Measurements from ENCODE around the gene IFRD2. TPM values are rescaled to one million over a fixed set of nuclear protein-coding genes. Genes with fewer than 3 reads are reported as not detected.

IFRD2 gene
- total and polyA plus RNA-seq, 2 of the 8 experiments (the other 6 are each of a cell fraction or from before 2014, with no cell fraction given) = 76.7 to 88.8 TPM

DNA sequence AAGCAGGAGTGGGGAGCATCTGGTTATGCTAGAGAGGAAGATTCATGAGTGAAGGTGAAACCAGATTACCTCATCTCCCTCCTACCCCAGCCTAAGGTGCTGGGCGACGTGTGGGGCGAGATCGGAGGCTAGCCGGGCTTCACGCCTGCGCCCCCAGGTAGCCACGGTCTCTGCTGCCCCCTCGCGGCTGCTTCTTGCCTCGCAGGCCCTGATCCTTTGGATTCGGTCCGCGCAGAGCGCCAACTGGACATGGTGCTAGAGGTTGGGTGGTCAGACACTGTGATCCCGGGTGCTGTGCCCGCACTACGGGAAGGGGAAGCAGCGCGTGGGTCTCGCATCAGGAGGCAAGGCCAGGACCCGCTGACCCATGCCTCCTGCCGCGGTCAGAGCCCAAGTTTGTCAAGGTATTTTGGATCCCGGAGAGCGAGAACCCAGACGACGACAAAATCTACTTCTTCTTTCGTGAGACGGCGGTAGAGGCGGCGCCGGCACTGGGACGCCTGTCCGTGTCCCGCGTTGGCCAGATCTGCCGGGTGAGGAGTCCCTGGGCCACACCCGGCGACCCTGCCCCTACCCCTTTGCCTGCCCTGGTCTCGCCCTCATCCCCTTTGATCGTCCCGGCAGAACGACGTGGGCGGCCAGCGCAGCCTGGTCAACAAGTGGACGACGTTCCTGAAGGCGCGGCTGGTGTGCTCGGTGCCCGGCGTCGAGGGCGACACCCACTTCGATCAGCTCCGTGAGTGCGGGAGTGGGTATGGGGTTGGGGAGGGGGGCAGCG is 19.1 kb downstream of the IFRD2 start (continued):
- TF ChIP-seq ASH2L (IDR thresholded peaks at IDR 0.05; ENCODE audit: low read length) (no peak), CREB1 (IDR thresholded peaks at IDR 0.05) (peak; percentile 36; the same call in 1 of the 2 replicates), TAF7 (optimal IDR thresholded peaks at IDR 0.05; ENCODE audit: borderline replicate concordance, low read depth, low read length) (no peak), MAX (IDR thresholded peaks at IDR 0.05) (peak; percentile 59), SUZ12 (IDR thresholded peaks at IDR 0.05; ENCODE audit: low read length) (0 out of 2 replicates have a peak, but pooled peaks have one; percentile 3), ATF2 (IDR thresholded peaks at IDR 0.05; ENCODE audit: low read length) (peak; percentile 76; the same call in 1 of the 2 replicates), SIN3A (conservative IDR thresholded peaks at IDR 0.05 in 1 of 2, IDR thresholded peaks at IDR 0.05 in 1 of 2; ENCODE audit: low read depth in 1 of 2, low read length in 2 of 2) (0 out of 4 replicates have a peak, but pooled peaks of 1 of the 2 experiments have one; percentile 57), RAD21 (IDR thresholded peaks at IDR 0.05 in 1 of 2, conservative IDR thresholded peaks at IDR 0.05 in 1 of 2; ENCODE audit: low read depth in 2 of 2, low read length in 2 of 2) (peak; percentile 99), JUND (IDR thresholded peaks at IDR 0.05; ENCODE audit: low read length) (peak; percentile 46; the same call in 1 of the 2 replicates)
- TF ChIP-seq, protein P1, sequence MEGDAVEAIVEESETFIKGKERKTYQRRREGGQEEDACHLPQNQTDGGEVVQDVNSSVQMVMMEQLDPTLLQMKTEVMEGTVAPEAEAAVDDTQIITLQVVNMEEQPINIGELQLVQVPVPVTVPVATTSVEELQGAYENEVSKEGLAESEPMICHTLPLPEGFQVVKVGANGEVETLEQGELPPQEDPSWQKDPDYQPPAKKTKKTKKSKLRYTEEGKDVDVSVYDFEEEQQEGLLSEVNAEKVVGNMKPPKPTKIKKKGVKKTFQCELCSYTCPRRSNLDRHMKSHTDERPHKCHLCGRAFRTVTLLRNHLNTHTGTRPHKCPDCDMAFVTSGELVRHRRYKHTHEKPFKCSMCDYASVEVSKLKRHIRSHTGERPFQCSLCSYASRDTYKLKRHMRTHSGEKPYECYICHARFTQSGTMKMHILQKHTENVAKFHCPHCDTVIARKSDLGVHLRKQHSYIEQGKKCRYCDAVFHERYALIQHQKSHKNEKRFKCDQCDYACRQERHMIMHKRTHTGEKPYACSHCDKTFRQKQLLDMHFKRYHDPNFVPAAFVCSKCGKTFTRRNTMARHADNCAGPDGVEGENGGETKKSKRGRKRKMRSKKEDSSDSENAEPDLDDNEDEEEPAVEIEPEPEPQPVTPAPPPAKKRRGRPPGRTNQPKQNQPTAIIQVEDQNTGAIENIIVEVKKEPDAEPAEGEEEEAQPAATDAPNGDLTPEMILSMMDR (IDR thresholded peaks at IDR 0.05; ENCODE audit: control extremely low read depth in 1 of 3, insufficient read depth in 1 of 3, low read depth in 1 of 3, low read length in 3 of 3) = peak in 2 of 3 experiments; percentile 98 to 99; a peak in 3 of 4 replicates

Data from H1 (cell line).